HepG2 (cell line): ENCODE measurements around the gene BRAP. TPM values are rescaled to one million over a fixed set of nuclear protein-coding genes. Genes with fewer than 3 reads are reported as not detected.
A peak's percentile ranks its signal among the peaks of the same experiment; 100 is the strongest.
"Not testable (repeated sequence)": the region's sequence is repeated elsewhere in the genome, so short reads cannot be mapped to it uniquely, and the experiment has no call there.

ENCODE experiments used
- ATAC-seq: fragments of 200-7000 bp; cut with Tn5 transposase; 3 replicates; pipeline ENCODE4 v1.9.1; 2020; ENCODE audit warnings: mild to moderate bottlenecking, moderate library complexity
- BruUV-seq: library from RNA; stranded (reverse); fragments of 400-500 nt; replicated peaks from 2 replicates; lab custom pipeline; 2021; lab: Mats Ljungman, UMichigan
- CTCF ChIA-PET: fragments of 300-600 bp; formaldehyde crosslinking; extraction: SDS; loops from one replicate; lab custom pipeline; 2021; ENCODE audit warnings: low total read pairs, inconsistent platforms, low intra/inter-chr PET ratio; lab: Yijun Ruan, JAX
- POLR2A ChIA-PET: fragments of 350-600 bp; sonication (Branson Sonifier 250); formaldehyde crosslinking; loops from one replicate; lab custom pipeline; 2020; ENCODE audit warnings: antibody characterized with exemption, inconsistent platforms; lab: Yijun Ruan, JAX
- DNase-seq: peaks from one replicate; pipeline ENCODE4 v3.0.0-alpha.2; 2015; ENCODE audit warnings: low spot score
- FAIRE-seq: peaks from 3 replicates; lab custom pipeline; 2011; peaks lifted over from hg19 to GRCh38; lab: Jason Lieb, UNC
- H2AFZ ChIP-seq: one replicate; pipeline ENCODE4 v1.6.1; 2011; ENCODE audit warnings: low read length, inconsistent platforms
- H3K27ac ChIP-seq: fragments of 300-600 bp; 3 replicates; pipeline ENCODE4 v1.8.0; 2011; ENCODE audit warnings: mixed run types, mild to moderate bottlenecking, mixed read lengths, low read length, inconsistent platforms; ENCODE audit not compliant: insufficient read depth; ENCODE audit errors: extremely low read length
- H3K27me3 ChIP-seq, 2 experiments: fragments of 200-600 bp in 1 of 2; 2 replicates in 1 of 2; 3 replicates in 1 of 2; pipeline versions ENCODE4 v1.6.0 to v1.8.0; 2011; ENCODE audit warnings: low read length in 2 of 2, mild to moderate bottlenecking in 2 of 2, moderate library complexity in 2 of 2, inconsistent platforms in 1 of 2; ENCODE audit not compliant: insufficient read depth in 2 of 2, control insufficient read depth in 1 of 2
- H3K36me3 ChIP-seq, 2 experiments: fragments of 200-600 bp in 1 of 2; replicated peaks in 1 of 2; 2 replicates in 1 of 2; 3 replicates in 1 of 2; pipeline versions ENCODE4 v1.5.1 to v1.8.0; 2011; ENCODE audit warnings: low read length in 2 of 2, inconsistent platforms in 1 of 2; ENCODE audit not compliant: insufficient read depth in 2 of 2, control insufficient read depth in 1 of 2
- H3K4me1 ChIP-seq: 2 replicates; pipeline ENCODE4 v1.5.1; 2012; ENCODE audit warnings: low read length, inconsistent platforms; ENCODE audit not compliant: insufficient read depth
- H3K4me2 ChIP-seq: 2 replicates; pipeline ENCODE4 v1.6.0; 2011; ENCODE audit warnings: low read depth, low read length, inconsistent platforms
- H3K4me3 ChIP-seq, 3 experiments: fragments of 200-600 bp in 1 of 3; sonication (generic), shearing (Covaris generic) in 1 of 3; replicated peaks in 1 of 3; 2 replicates each; pipeline ENCODE4 v1.5.1; 2011 to 2016; ENCODE audit warnings: low read length in 3 of 3, inconsistent platforms in 2 of 3, low read depth in 2 of 3, mild to moderate bottlenecking in 2 of 3, control low read depth in 1 of 3, mixed read lengths in 1 of 3; ENCODE audit not compliant: insufficient read depth in 1 of 3
- H3K79me2 ChIP-seq: one replicate; pipeline ENCODE4 v1.6.1; 2011; ENCODE audit warnings: low read length, inconsistent platforms; ENCODE audit not compliant: insufficient read depth
- H3K9ac ChIP-seq: 2 replicates; pipeline ENCODE4 v1.6.0; 2011; ENCODE audit warnings: mild to moderate bottlenecking, low read depth, low read length, inconsistent platforms; ENCODE audit not compliant: insufficient read depth
- H3K9me3 ChIP-seq: 2 replicates; pipeline ENCODE4 v1.5.1; 2012; ENCODE audit warnings: mild to moderate bottlenecking, low read length
- H4K20me1 ChIP-seq: 2 replicates; pipeline ENCODE4 v1.6.0; 2011; ENCODE audit warnings: inconsistent platforms, mild to moderate bottlenecking, low read length, moderate library complexity; ENCODE audit not compliant: insufficient read depth
- ISL2 ChIP-seq: sonication (generic); formaldehyde crosslinking; IDR thresholded peaks from 2 replicates; pipeline ENCODE4 v1.5.0; 2020; ENCODE audit warnings: missing genetic modification reagents
- JARID2 ChIP-seq: sonication (generic); formaldehyde crosslinking; IDR thresholded peaks from 2 replicates; pipeline ENCODE4 v1.8.1; 2023; ENCODE audit warnings: missing genetic modification reagents, inconsistent platforms; ENCODE audit not compliant: insufficient replicate concordance
- ZNF501 ChIP-seq: sonication (generic); formaldehyde crosslinking; IDR thresholded peaks from 2 replicates; pipeline ENCODE4 v1.5.1; 2020; ENCODE audit warnings: mild to moderate bottlenecking, moderate library complexity, missing genetic modification reagents
- ZNF691 ChIP-seq: sonication (generic); formaldehyde crosslinking; IDR thresholded peaks from 2 replicates; pipeline ENCODE4 v1.4.0; 2020; ENCODE audit warnings: missing genetic modification reagents, low read depth, mild to moderate bottlenecking, borderline replicate concordance
- WGBS: methylation state at CpG from one replicate; pipeline ENCODE4 v1.1.6; 2017; ENCODE audit warnings: low lambda C conversion rate; 5-methylcytosine and 5-hydroxymethylcytosine counted together
- in situ Hi-C: cut with HindIII; loops from 2 replicates; pipeline ENCODE4 v1.10.0; 2017; ENCODE audit warnings: low pct_unique_long_range_greater_than_20kb; ENCODE audit not compliant: extremely low pct_ligation_motif_present
- intact Hi-C: fragments of 100-400 bp; cut with micrococcal nuclease; formaldehyde crosslinking; loops from one replicate; pipeline ENCODE4 v1.10.0; 2022; ENCODE audit not compliant: unreplicated experiment
- polyA plus RNA-seq, 8 experiments: library from polyadenylated mRNA; depleted of rRNA in 3 of 8; stranded (reverse) in 7 of 8; unstranded in 1 of 8; fragments of >200 nt; fragmentation: Illumina TruSeq in 4 of 8; extraction: Trizol in 4 of 8; gene quantifications; 2 replicates each; pipeline versions ENCODE4 v1.2.1 to v1.2.3, GENCODE V29; 2011 to 2016; ENCODE audit warnings: low read depth in 4 of 8, missing spikeins in 1 of 8, mixed read lengths in 1 of 8; ENCODE audit not compliant: insufficient read depth in 1 of 8
- total RNA-seq, 5 experiments: library from RNA; depleted of rRNA; stranded (reverse); fragments of >200 nt; fragmentation: Illumina TruSeq; extraction: Trizol; gene quantifications; 2 replicates each; pipeline ENCODE4 v1.2.3, GENCODE V29; 2016; ENCODE audit warnings: low read depth in 1 of 5

BRAP gene
- total and polyA plus RNA-seq, 2 of the 13 experiments (the other 11 are each of a cell fraction or from before 2014, with no cell fraction given), result 8.1 to 15.4 TPM

- TF ChIP-seq ZNF691 (CRISPR knock-in tag) (no peak), JARID2 (no peak), ISL2 (CRISPR knock-in tag) (0 out of 2 replicates have a peak, but pooled peaks have one; percentile 15)
Measured at GRCh38 chr12:111685322-111685810, 390 bp downstream of the BRAP start (continued).

- H3K27ac ChIP-seq, result peak overlapping the region; percentile 93
- H3K27me3 ChIP-seq, H4K20me1 ChIP-seq, CTCF ChIA-PET, intact Hi-C loops, in situ Hi-C loops, FAIRE-seq, BruUV-seq, ATAC-seq, DNase-seq, H3K9me3 ChIP-seq, H2AFZ ChIP-seq: not testable (repeated sequence)
- peak overlapping the region; percentile 87 to 97 (median 89) for H3K4me3 ChIP-seq
- TF ChIP-seq ZNF501 (CRISPR knock-in tag), result 0 out of 2 replicates have a peak, but pooled peaks have one; percentile 31
- peak overlapping the region; percentile 97 for H3K9ac ChIP-seq
- WGBS, result 67% methylated on average over 13 of the region's 13 CpGs
- peaks cover 26% of the 10 kb centered on the region for H3K4me1 ChIP-seq
- peak overlapping the region; percentile 96 for H3K4me2 ChIP-seq
- peaks cover 0 to 32% of the 10 kb centered on the region in 2 experiments; a peak in 3 of 5 replicates for H3K36me3 ChIP-seq
- H3K79me2 ChIP-seq, result peaks cover 39% of the 10 kb centered on the region
- POLR2A ChIA-PET, result interaction anchor here (1.7 kb wide), 1 partner anchor 91 kb away, joined by 3 read pairs; no protein-coding TSS in a partner anchor
Measured at GRCh38 chr12:111684485-111685198, 1.1 kb downstream of the BRAP start.
